Hepatocyte (in vitro differentiated cells): ENCODE data around the gene OR2L8. TPM values are rescaled to one million over a fixed set of nuclear protein-coding genes. Genes with fewer than 3 reads are reported as not detected.
"Not testable (repeated sequence)": the region's sequence is repeated elsewhere in the genome, so short reads cannot be mapped to it uniquely, and the experiment has no call there.

ENCODE experiments used
- DNase-seq: peaks from one replicate; pipeline ENCODE4 v3.0.0-alpha.2; 2016; ENCODE audit warnings: low spot score
- H2AFZ ChIP-seq: fragments of 200-600 bp; sonication (generic); 2 replicates; pipeline ENCODE4 v1.6.0; 2016; ENCODE audit warnings: antibody characterized with exemption, mild to moderate bottlenecking
- H3K27ac ChIP-seq: fragments of 200-600 bp; sonication (generic); 2 replicates; pipeline ENCODE4 v1.5.1; 2016; ENCODE audit warnings: mild to moderate bottlenecking
- H3K27me3 ChIP-seq: fragments of 200-600 bp; sonication (generic); 2 replicates; pipeline ENCODE4 v1.6.1; 2016
- H3K36me3 ChIP-seq: fragments of 200-600 bp; sonication (generic); replicated peaks from 2 replicates; pipeline ENCODE4 v1.5.1; 2016; ENCODE audit warnings: low read depth; ENCODE audit not compliant: insufficient read depth
- H3K4me1 ChIP-seq: fragments of 200-600 bp; sonication (generic); 2 replicates; pipeline ENCODE4 v1.5.1; 2016; ENCODE audit warnings: mild to moderate bottlenecking, moderate library complexity; ENCODE audit not compliant: insufficient read depth
- H3K4me2 ChIP-seq: fragments of 200-600 bp; sonication (generic); 2 replicates; pipeline ENCODE4 v1.6.0; 2016
- H3K4me3 ChIP-seq: fragments of 200-600 bp; sonication (generic); 2 replicates; pipeline ENCODE4 v1.5.1; 2016; ENCODE audit warnings: mild to moderate bottlenecking
- H3K79me2 ChIP-seq: fragments of 200-600 bp; sonication (generic); 2 replicates; pipeline ENCODE4 v1.6.0; 2017; ENCODE audit warnings: mild to moderate bottlenecking
- H3K9me2 ChIP-seq: fragments of 200-600 bp; sonication (generic); replicated peaks from 2 replicates; pipeline ENCODE4 v1.6.0; 2017; ENCODE audit warnings: mild to moderate bottlenecking; ENCODE audit not compliant: insufficient read depth
- H3K9me3 ChIP-seq: fragments of 200-600 bp; sonication (generic); 2 replicates; pipeline ENCODE4 v1.5.1; 2016; ENCODE audit warnings: low read depth, mild to moderate bottlenecking
- H4K20me1 ChIP-seq: fragments of 200-600 bp; sonication (generic); 2 replicates; pipeline ENCODE4 v1.6.0; 2016; ENCODE audit warnings: mild to moderate bottlenecking; ENCODE audit not compliant: insufficient read depth, poor library complexity, severe bottlenecking
- CTCF ChIP-seq: fragments of 200-600 bp; sonication (generic); IDR thresholded peaks from 2 replicates; pipeline ENCODE4 v1.5.1; 2016; ENCODE audit warnings: antibody characterized with exemption, mild to moderate bottlenecking; ENCODE audit not compliant: poor library complexity
- EZH2 ChIP-seq: fragments of 200-600 bp; sonication (generic); IDR thresholded peaks from 2 replicates; pipeline ENCODE4 v1.6.1; 2016; ENCODE audit warnings: antibody characterized with exemption, mild to moderate bottlenecking, borderline replicate concordance
- EZH2phosphoT487 ChIP-seq: fragments of 200-600 bp; sonication (generic); IDR thresholded peaks from one replicate; pipeline ENCODE4 v1.6.1; 2018; ENCODE audit warnings: antibody characterized with exemption, mild to moderate bottlenecking, low read depth, moderate library complexity; ENCODE audit not compliant: unreplicated experiment, severe bottlenecking
- WGBS: methylation state at CpG from one replicate; pipeline ENCODE4 v1.1.6; 2016; ENCODE audit warnings: low lambda C conversion rate; ENCODE audit errors: missing lambda C conversion rate; 5-methylcytosine and 5-hydroxymethylcytosine counted together
- polyA plus RNA-seq: library from polyadenylated mRNA; unstranded; fragments of >200 nt; fragmentation: Nextera tagmentation; extraction: Ambion mirVana; gene quantifications from 2 replicates; pipeline ENCODE4 v1.2.1, GENCODE V29; 2016
- total RNA-seq: library from RNA; depleted of rRNA; stranded (reverse); fragments of >200 nt; gene quantifications from 2 replicates; pipeline ENCODE4 v1.2.3, GENCODE V29; 2014

OR2L8 gene
- total and polyA plus RNA-seq, 2 experiments from 2014 or later = not detected

- 81% methylated on average over 9 of the region's 9 CpGs for WGBS
- Histone ChIP-seq H3K4me2 (no peak within 1 kb of the TSS), H3K27ac (no peak within 1 kb of the TSS), H3K4me1 (no peaks in the 10 kb centered on the region), H3K27me3 (no peaks in the 10 kb centered on the region), H3K79me2 (no peaks in the 10 kb centered on the region), H3K4me3 (no peak within 1 kb of the TSS), H2AFZ (no peak within 1 kb of the TSS), H4K20me1 (no peaks in the 10 kb centered on the region), H3K9me3 (no peaks in the 10 kb centered on the region), H3K9me2 (no peaks in the 10 kb centered on the region), H3K36me3 (no peaks in the 10 kb centered on the region)
- no peak for DNase-seq
- TF ChIP-seq CTCF (no peak), EZH2phosphoT487 (no peak), EZH2 (no peak)
These were observed 23.8 kb upstream of the OR2L8 start, which contains the start of gene OR2AJ1 for GRCh38 chr1:247924868-247925267. Gene OR2AJ1, plus strand, starts transcription at chr1:247924889. Its CDS starts 8,880 bp downstream, at chr1:247933769.

DNA sequence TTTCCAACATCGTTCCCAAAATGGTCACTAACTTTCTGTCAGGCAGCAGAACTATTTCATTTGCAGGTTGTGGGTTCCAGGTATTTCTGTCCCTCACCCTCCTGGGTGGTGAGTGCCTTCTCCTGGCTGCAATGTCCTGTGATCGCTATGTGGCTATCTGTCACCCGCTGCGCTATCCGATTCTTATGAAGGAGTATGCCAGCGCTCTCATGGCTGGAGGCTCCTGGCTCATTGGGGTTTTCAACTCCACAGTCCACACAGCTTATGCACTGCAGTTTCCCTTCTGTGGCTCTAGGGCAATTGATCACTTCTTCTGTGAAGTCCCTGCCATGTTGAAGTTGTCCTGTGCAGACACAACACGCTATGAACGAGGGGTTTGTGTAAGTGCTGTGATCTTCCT is 14.7 kb upstream of the OR2L8 start:
- Histone ChIP-seq H3K79me2 (no peaks in the 10 kb centered on the region), H3K27ac (no peak overlapping the region), H3K4me1 (no peaks in the 10 kb centered on the region), H3K4me2 (no peak overlapping the region), H3K36me3 (no peaks in the 10 kb centered on the region), H3K4me3 (no peak overlapping the region), H3K27me3 (no peaks in the 10 kb centered on the region), H3K9me3 (peaks cover 7% of the 10 kb centered on the region), H2AFZ (no peak overlapping the region), H4K20me1 (no peaks in the 10 kb centered on the region), H3K9me2 (no peaks in the 10 kb centered on the region)
- 91% methylated on average over 8 of the region's 8 CpGs for WGBS
- DNase-seq = no peak
- TF ChIP-seq EZH2phosphoT487 (no peak), EZH2 (no peak), CTCF (no peak)

DNA sequence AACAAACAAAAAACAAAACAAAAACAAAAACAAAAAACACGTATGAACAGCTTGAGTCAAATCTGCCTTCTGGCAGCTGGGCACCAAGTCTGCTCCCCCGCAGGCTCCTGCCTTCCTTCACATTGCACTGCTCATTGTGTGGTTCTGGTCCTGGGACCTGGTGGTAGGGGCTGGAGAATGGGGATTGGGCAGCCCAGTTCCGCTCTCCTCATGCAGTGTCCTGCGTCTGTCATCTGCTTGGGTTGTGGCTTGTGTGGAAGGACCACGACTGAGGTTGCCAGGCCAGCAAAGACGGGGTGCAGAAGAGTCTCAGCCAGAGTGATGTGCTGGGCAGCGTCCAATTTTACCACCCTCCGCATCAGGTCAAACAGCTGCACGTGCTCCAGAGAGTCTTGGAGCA is 12.9 kb upstream of the OR2L8 start:
- no peak overlapping the region for H2AFZ ChIP-seq
- DNase-seq = no peak
- no peak overlapping the region for H3K4me3 ChIP-seq
- no peak overlapping the region for H3K27ac ChIP-seq
- 83% methylated on average over 9 of the region's 9 CpGs for WGBS
- no peaks in the 10 kb centered on the region for H3K9me2 ChIP-seq
- H3K4me2 ChIP-seq = no peak overlapping the region
- H3K4me1 ChIP-seq = no peaks in the 10 kb centered on the region
- TF ChIP-seq CTCF (no peak), EZH2phosphoT487 (no peak), EZH2 (no peak)
- H3K79me2 ChIP-seq = no peaks in the 10 kb centered on the region
- H4K20me1 ChIP-seq = no peaks in the 10 kb centered on the region
- H3K9me3 ChIP-seq = peaks cover 5% of the 10 kb centered on the region
- no peaks in the 10 kb centered on the region for H3K27me3 ChIP-seq
- H3K36me3 ChIP-seq = no peaks in the 10 kb centered on the region

DNA sequence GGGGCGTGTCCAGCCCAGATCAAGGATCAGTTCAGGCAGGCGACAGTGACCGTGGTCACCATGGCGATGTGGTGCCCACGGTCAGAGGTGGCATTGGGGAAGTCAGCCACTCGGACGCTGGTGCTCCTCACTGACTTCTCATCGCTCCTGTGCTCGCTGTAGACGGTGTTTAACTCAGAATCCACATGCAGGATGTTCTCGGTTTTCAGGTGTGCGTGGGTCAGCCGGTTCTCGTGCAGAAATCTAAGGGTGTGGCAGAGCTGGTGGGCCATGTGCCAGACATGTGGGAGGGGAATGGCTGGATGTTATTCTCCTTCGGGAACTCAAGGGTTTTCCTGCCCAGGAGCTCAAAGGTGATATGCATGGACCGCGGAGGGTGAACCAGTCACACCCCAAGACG is 12.2 kb upstream of the OR2L8 start:
- Histone ChIP-seq H3K9me2 (no peaks in the 10 kb centered on the region), H2AFZ (no peak overlapping the region), H3K4me3 (no peak overlapping the region), H3K4me2 (no peak overlapping the region), H3K4me1 (no peaks in the 10 kb centered on the region), H3K36me3 (no peaks in the 10 kb centered on the region), H4K20me1 (no peaks in the 10 kb centered on the region), H3K27me3 (no peaks in the 10 kb centered on the region), H3K27ac (no peak overlapping the region), H3K79me2 (no peaks in the 10 kb centered on the region), H3K9me3 (no peaks in the 10 kb centered on the region)
- no peak for DNase-seq
- TF ChIP-seq CTCF = no peak
- TF ChIP-seq EZH2 = no peak
- no peak for TF ChIP-seq EZH2phosphoT487
- WGBS = 87% methylated on average over 18 of the region's 18 CpGs

GRCh38 chr1:247936965-247937734 is 11.5 kb upstream of the OR2L8 start:
- H2AFZ ChIP-seq, H3K27ac ChIP-seq, H3K79me2 ChIP-seq, H3K9me2 ChIP-seq, DNase-seq, H3K4me1 ChIP-seq, H3K4me3 ChIP-seq, H3K4me2 ChIP-seq, H3K36me3 ChIP-seq, H4K20me1 ChIP-seq, H3K9me3 ChIP-seq, H3K27me3 ChIP-seq: not testable (repeated sequence)
- WGBS = 51% methylated on average over 40 of the region's 44 CpGs
